ENCODE data around the gene NPR1. TPM values are rescaled to one million over a fixed set of nuclear protein-coding genes. Genes with fewer than 3 reads are reported as not detected.

Gene NPR1
- total and polyA plus RNA-seq, 2 of the 13 experiments (the other 11 are each of a cell fraction or from before 2014, with no cell fraction given), result not detected

GRCh38 chr1:153679337-153680119 is 1.0 kb downstream of the NPR1 start (continued):
- TF ChIP-seq TFDP1 (CRISPR knock-in tag; IDR thresholded peaks at IDR 0.05; ENCODE audit: borderline replicate concordance) (no peak), SIX4 (CRISPR knock-in tag; IDR thresholded peaks at IDR 0.05) (no peak), MTF2 (CRISPR knock-in tag; IDR thresholded peaks at IDR 0.05; ENCODE audit: borderline replicate concordance) (peak; percentile 94), ZNF790 (CRISPR knock-in tag; IDR thresholded peaks at IDR 0.05; ENCODE audit: borderline replicate concordance) (no peak), ZNF260 (CRISPR knock-in tag; IDR thresholded peaks at IDR 0.05; ENCODE audit: borderline replicate concordance, low read depth) (no peak), REL (CRISPR knock-in tag; conservative IDR thresholded peaks at IDR 0.05) (0 out of 2 replicates have a peak, but pooled peaks have one; percentile 13), THAP7 (CRISPR knock-in tag; IDR thresholded peaks at IDR 0.05) (no peak), ZNF569 (CRISPR knock-in tag; IDR thresholded peaks at IDR 0.05; ENCODE audit: borderline replicate concordance) (no peak), KDM5B (CRISPR knock-in tag; IDR thresholded peaks at IDR 0.05; ENCODE audit: borderline replicate concordance) (0 out of 2 replicates have a peak, but pooled peaks have one; percentile 37), TCF12 (IDR thresholded peaks at IDR 0.05) (no peak), TCF12 (CRISPR knock-in tag; IDR thresholded peaks at IDR 0.05) (no peak), ZNF615 (CRISPR knock-in tag; IDR thresholded peaks at IDR 0.05; ENCODE audit: borderline replicate concordance) (no peak), FOXJ3 (CRISPR knock-in tag; IDR thresholded peaks at IDR 0.05; ENCODE audit: borderline replicate concordance) (no peak), ZNF337 (CRISPR knock-in tag; IDR thresholded peaks at IDR 0.05; ENCODE audit: borderline replicate concordance, low read depth) (no peak), CTCF (CRISPR knock-in tag; IDR thresholded peaks at IDR 0.05) (peak; percentile 25; the same call in 1 of the 2 replicates), ZNF33A (CRISPR knock-in tag; IDR thresholded peaks at IDR 0.05; ENCODE audit: borderline replicate concordance) (no peak), ZZZ3 (CRISPR knock-in tag; IDR thresholded peaks at IDR 0.05; ENCODE audit: borderline replicate concordance) (no peak), HIC2 (CRISPR knock-in tag; IDR thresholded peaks at IDR 0.05; ENCODE audit: low read depth) (no peak), ZNF296 (CRISPR knock-in tag; conservative IDR thresholded peaks at IDR 0.05) (0 out of 2 replicates have a peak, but pooled peaks have one; percentile 56), PHF5A (CRISPR knock-in tag; IDR thresholded peaks at IDR 0.05; ENCODE audit: low read depth, unreplicated experiment) (no peak), ZFX (CRISPR knock-in tag; IDR thresholded peaks at IDR 0.05; ENCODE audit: low read depth) (0 out of 2 replicates have a peak, but pooled peaks have one; percentile 28)

All from HepG2 (cell line).